IPS DF 4.7 (cell line): ENCODE measurements around the gene SLC27A1.
"Not testable (repeated sequence)": the region's sequence is repeated elsewhere in the genome, so short reads cannot be mapped to it uniquely, and the experiment has no call there.

Experiments
- DNase-seq: peaks from one replicate; pipeline ENCODE4 v3.0.0-alpha.2; 2013; ENCODE audit warnings: low spot score; ENCODE audit errors: extremely low read depth

The SLC27A1 gene

GRCh38 chr19:17456127-17456526 lies 14.2 kb upstream of the SLC27A1 start:
- DNase-seq: no peak

DNA sequence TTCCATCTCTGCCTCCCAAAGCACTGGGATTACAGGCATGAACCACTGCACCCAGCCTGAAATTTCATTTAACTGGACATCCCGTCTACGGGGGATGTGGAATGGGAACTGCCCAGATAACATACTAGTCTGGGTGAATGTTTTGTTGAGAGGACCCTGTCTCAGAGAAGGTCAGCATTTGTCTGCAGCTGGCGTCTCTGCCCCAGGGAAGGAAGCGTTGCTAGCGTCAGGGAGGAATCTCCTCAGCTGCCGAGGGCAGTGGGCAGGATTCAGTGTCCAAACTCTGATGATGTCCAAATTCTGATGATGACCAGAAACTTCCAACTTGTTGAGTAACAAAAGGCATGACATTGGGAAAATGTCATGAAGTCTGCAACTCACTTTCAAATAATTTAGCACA lies 12.7 kb upstream of the SLC27A1 start:
- DNase-seq: no peak

- no peak for DNase-seq
These were observed 11.4 kb upstream of the SLC27A1 start for GRCh38 chr19:17458970-17459369.

DNA sequence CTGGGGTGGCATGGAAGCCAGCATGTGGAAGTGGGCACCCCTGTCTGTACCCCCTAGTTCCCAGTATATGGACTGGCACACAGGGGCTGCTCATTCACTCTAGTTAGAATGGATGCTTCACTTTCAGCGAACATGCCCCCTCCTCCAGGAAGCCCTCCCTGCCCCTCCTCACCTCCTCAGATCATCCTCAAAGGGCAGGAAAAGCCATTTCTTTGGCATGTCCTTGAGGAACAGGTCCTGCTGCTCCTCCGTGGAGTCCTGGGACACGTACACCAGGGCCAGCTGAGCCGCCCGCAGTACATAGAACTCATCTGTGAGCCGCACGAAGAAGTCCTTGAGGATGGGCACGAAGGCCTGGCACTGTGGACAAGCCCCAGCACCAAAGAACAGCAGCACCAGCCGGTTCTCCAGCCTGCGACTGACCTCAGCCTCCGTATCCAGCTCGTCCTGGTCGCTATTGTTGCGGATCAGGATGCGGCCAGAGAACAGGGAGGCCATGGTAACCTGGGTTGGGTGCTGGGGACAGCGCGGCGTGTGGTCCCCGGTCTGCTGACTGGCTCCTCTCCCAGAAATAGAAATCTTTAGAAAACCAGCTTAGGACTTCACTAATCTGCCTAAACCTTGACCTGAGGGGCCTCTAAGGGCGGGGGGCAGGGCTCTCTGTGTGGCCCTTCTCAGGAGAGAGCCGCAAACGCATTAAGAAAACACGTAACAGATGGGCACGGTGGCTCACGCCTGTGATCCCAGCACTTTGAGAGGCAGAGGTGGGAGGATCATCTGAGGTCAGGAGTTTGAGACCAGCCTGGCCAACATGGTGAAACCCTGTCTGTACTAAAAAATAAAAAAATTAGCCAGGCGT lies 9.7 kb upstream of the SLC27A1 start, which contains the start of gene NXNL1:
NXNL1 (minus strand) TSS at position 555 of the 859 bp plus-strand sequence; CDS start at position 498, 57 bp downstream.
- no peak for DNase-seq

- DNase-seq: no peak
These were observed 3.9 kb upstream of the SLC27A1 start for GRCh38 chr19:17466487-17466850.

- no peak for DNase-seq
These were observed 2.6 kb upstream of the SLC27A1 start for GRCh38 chr19:17467471-17468301.

GRCh38 chr19:17468302-17469091 lies 1.8 kb upstream of the SLC27A1 start:
- DNase-seq: no peak

DNA sequence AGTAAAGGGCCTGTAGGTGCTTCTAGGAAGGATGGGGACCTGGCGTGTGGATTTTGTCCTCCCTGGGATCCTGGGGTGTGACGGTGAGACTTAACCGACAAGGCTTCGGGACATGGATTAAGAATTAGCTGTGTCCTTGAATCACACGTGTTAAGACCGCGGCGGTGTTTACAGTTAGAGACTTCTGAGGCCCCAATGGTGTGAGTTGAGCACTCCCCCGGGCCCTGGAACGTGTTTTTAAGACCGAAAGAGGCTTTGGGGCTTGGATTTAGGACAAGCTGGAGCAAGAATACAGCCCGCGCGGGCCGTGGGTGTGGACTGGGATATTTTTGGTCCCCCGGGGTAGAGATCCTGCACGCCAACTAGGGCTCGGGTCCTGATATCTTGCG lies 1.2 kb upstream of the SLC27A1 start:
- no peak for DNase-seq

- DNase-seq: no peak
These were observed 750 bp upstream of the SLC27A1 start for GRCh38 chr19:17469481-17470067.

GRCh38 chr19:17471410-17472125 lies 1.2 kb downstream of the SLC27A1 start:
- DNase-seq: no peak

DNA sequence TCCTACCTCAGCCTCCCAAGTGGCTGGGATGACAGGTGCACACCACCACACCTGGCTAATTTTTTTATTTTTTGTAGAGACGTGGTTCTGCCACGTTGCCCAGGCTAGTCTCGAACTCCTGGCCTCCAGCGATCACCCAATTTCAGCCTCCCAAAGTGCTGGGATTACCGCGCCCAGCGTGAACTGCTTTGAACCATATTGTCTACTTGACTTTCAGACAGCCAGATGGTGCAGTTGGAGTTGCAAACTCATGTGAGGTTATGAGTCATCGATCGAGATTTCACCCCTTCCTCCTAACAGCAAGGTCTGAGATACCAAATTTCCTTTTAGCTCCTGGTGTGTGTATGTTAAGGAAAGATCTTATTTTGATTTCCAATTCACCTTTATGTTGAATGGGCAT lies 2.7 kb downstream of the SLC27A1 start:
- no peak for DNase-seq

- not testable (repeated sequence) for DNase-seq
These were observed 4.8 kb downstream of the SLC27A1 start for GRCh38 chr19:17475011-17475540.

- no peak for DNase-seq
These were observed 5.3 kb downstream of the SLC27A1 start for GRCh38 chr19:17475541-17476115.

DNA sequence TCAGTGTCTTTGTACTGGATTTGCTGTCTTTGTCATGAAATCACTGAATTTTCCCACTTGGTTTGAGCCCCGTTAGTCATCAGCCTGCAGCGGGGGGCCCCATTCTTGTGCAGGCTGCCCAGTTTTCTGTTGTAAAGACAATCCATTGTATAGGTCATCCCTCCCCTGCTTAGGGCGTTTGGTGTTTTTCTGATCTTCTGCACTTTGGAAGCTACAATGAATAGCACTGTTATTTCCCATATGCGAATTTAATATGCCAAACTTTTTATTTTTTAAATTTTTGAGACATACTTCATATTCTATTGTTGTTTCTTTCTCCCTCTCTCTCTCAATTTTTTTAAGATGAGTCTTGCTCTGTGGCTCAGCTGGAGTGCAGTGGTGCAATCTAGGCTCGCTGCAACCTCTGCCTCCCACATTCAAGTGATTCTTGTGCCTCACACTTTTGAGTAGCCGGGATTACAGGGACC lies 9.0 kb downstream of the SLC27A1 start:
- DNase-seq: no peak

GRCh38 chr19:17481986-17482385 lies 11.7 kb downstream of the SLC27A1 start:
- DNase-seq: no peak

DNA sequence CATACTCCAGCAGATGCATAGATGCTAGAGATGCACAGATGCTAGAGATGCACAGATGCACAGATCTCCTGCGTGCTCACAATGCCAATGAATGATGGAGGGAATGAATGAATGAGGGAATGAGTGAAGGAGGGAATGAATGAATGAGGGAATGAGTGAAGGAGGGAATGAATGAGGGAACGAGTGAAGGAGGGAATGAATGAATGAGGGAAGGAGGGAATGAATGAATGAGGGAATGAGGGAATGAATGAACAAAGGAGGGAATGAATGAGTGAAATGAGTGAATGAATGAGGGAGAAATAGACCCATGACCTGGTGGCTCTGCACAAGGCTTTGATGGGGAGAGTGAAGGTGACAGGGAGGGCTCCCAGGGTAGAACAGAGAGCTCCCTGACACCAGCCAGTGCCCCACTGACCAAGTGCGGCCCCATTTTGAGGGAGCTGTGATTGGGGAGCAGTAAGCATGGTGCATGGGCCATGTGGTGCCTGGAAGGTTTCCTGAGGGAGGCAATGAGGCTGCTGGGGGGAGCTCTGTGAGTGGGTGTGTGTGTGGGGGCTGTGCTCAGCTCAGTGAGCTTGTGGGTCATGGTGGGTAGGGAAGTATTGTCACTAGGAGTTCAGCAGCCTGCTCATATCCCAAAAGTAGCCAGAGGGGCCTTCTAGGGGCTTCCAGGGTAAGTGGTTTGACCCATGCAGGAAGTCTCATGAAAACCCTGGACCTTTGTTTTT lies 12.7 kb downstream of the SLC27A1 start:
- DNase-seq: no peak

GRCh38 chr19:17483605-17484002 lies 13.3 kb downstream of the SLC27A1 start:
- DNase-seq: no peak

GRCh38 chr19:17484520-17485185 lies 14.3 kb downstream of the SLC27A1 start:
- no peak for DNase-seq
